Measurements from ENCODE around the gene TMCO2. TPM values are rescaled to one million over a fixed set of nuclear protein-coding genes. Genes with fewer than 3 reads are reported as not detected.

The TMCO2 gene
- total RNA-seq, 2 donors from 2014 or later = not detected

DNA sequence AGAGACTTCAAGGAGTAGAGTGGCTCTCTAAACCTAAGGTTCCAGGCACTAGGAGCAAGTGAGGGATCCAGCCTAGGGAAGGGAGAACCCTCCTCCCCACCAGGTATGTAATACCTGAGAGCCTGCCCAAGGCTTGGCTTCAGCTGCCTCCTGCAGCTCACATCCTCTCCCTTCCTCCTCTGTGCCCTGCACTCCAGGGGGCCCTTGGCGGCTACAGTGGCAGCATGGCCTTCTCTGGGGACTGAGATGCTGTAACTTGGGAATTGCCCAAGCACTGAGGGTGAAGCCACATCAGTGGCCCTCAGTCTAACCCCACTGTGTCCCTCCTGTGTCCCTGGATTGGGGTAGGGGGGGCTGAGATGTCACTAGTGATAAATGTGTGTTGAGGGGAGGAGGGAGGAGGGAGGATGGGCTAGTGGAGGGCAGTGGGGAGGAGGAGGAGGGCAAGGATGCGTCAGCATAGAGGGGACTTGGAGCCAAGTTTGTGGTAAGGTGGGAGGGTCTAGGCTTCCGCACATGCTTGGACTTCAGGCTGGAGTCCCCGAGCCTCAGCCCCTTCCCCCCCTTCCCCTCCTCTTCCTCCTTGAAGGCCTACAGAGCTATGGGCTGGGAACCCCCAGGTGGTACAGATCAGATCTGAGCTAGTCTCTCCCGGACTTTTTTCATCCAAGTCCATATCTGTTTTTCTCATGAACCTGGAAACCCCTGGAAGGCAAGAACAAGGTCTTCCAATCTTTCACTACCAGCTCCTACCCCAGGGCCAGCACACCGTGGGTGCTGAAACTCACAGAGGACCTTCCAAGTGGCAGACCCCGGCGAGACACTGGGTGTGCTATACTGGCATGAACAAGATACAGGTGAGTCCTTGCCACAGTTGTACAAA, 51.9 kb downstream of the TMCO2 start:
- WGBS, 2 donors = 44 to 60% methylated on average over 8 of the region's 8 CpGs
- no peaks in the 10 kb centered on the region for H3K27me3 ChIP-seq
- H3K36me3 ChIP-seq (replicated peaks in 1 of 2; ENCODE audit: insufficient read depth in 1 of 2, low read depth in 2 of 2) = no peaks in the 10 kb centered on the region
- no peak overlapping the region for H3K27ac ChIP-seq
- ATAC-seq (no peak), DNase-seq (no peak)
- no peak for TF ChIP-seq POLR2A (IDR thresholded peaks at IDR 0.05)
- TF ChIP-seq, protein P1, sequence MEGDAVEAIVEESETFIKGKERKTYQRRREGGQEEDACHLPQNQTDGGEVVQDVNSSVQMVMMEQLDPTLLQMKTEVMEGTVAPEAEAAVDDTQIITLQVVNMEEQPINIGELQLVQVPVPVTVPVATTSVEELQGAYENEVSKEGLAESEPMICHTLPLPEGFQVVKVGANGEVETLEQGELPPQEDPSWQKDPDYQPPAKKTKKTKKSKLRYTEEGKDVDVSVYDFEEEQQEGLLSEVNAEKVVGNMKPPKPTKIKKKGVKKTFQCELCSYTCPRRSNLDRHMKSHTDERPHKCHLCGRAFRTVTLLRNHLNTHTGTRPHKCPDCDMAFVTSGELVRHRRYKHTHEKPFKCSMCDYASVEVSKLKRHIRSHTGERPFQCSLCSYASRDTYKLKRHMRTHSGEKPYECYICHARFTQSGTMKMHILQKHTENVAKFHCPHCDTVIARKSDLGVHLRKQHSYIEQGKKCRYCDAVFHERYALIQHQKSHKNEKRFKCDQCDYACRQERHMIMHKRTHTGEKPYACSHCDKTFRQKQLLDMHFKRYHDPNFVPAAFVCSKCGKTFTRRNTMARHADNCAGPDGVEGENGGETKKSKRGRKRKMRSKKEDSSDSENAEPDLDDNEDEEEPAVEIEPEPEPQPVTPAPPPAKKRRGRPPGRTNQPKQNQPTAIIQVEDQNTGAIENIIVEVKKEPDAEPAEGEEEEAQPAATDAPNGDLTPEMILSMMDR (IDR thresholded peaks at IDR 0.05) = no peak
- no peaks in the 10 kb centered on the region for H3K4me1 ChIP-seq
- intact Hi-C loops (cut with DNase I) = no loop called here
- no peak overlapping the region for H3K4me3 ChIP-seq
- no peaks in the 10 kb centered on the region for H3K9me3 ChIP-seq

DNA sequence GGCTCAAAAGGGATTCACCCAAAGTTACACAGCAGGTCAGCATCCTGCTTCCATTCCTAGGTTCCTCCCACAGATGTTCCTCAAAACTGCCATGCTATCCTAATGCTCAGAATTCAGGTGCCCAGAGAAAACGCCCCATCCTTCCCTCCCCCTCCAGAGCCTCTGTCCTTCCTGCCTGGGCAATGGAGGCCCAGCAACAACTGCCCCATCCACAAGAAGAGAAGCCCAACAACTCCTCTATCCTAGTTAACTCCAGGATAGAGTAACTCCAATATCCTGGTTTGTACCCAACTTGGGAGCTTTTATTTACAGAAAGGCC, 52.5 kb downstream of the TMCO2 start:
- 63 to 83% methylated on average over 1 of the region's 1 CpG for WGBS, 2 donors
- TF ChIP-seq, protein P1 (IDR thresholded peaks at IDR 0.05) = no peak
- TF ChIP-seq POLR2A (IDR thresholded peaks at IDR 0.05) = no peak

DNA sequence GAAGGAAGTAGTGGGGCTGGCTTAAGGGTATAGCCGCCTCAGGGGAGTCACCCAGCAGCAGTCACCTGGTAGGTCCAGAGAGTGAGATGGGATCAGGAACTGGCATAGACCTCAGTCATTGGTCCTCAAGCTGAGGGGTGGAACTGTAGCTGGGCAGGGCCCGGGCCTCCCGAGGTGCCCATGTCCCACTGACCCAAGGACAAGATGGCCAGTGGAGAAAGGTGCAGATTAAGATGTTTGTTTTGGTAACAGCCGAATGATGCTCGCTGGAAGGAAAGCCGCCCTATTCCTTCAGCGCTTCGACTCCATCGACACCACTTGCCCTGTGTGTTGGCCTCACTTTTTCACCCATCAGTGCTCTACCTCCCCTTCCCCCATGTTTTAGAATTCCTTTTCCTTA, 52.9 kb downstream of the TMCO2 start:
- H3K4me1 ChIP-seq = no peaks in the 10 kb centered on the region
- H3K4me3 ChIP-seq = no peak overlapping the region
- intact Hi-C loops (cut with DNase I) = no loop called here
- no peak for DNase-seq
- WGBS, 2 donors = 83 to 89% methylated on average over 9 of the region's 9 CpGs
- ATAC-seq = no peak
- H3K27me3 ChIP-seq = no peaks in the 10 kb centered on the region
- H3K27ac ChIP-seq = no peak overlapping the region
- no peaks in the 10 kb centered on the region for H3K36me3 ChIP-seq (replicated peaks in 1 of 2; ENCODE audit: insufficient read depth in 1 of 2, low read depth in 2 of 2)
- TF ChIP-seq POLR2A (IDR thresholded peaks at IDR 0.05) = no peak
- TF ChIP-seq, protein P1 (IDR thresholded peaks at IDR 0.05) = no peak
- no peaks in the 10 kb centered on the region for H3K9me3 ChIP-seq

More for the DNA sequence above, 52.5 kb downstream of the TMCO2 start:
- Histone ChIP-seq H3K4me1 (no peaks in the 10 kb centered on the region), H3K9me3 (no peaks in the 10 kb centered on the region), H3K4me3 (no peak overlapping the region), H3K27ac (no peak overlapping the region), H3K27me3 (no peaks in the 10 kb centered on the region), H3K36me3 (replicated peaks in 1 of 2; ENCODE audit: insufficient read depth in 1 of 2, low read depth in 2 of 2) (no peaks in the 10 kb centered on the region)
- DNase-seq = no peak
- intact Hi-C loops (cut with DNase I) = no loop called here
- no peak for ATAC-seq

DNA sequence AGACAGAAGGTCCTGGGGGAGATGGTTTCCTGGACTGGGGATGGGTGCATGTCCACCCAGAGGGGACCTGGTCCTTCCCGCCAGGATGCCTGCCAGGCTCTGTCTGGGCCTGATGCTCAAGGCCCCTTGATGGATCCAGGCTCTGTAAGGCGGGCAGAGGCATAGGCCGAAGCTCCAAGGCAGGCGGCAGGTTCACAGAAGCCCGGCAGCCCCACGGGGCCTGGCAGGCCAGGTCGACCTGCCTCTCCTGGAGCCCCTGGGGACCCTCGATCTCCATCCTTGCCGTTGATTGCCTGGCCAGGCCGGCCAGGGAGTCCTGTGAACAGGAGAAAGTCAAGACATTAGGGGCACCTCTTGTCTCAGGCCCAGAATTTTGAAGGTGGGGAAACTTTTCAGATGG, 53.3 kb downstream of the TMCO2 start:
- ATAC-seq (no peak), DNase-seq (no peak)
- no peaks in the 10 kb centered on the region for H3K36me3 ChIP-seq (replicated peaks in 1 of 2; ENCODE audit: insufficient read depth in 1 of 2, low read depth in 2 of 2)
- H3K27ac ChIP-seq = no peak overlapping the region
- H3K27me3 ChIP-seq = no peaks in the 10 kb centered on the region
- H3K9me3 ChIP-seq = no peaks in the 10 kb centered on the region
- intact Hi-C loops (cut with DNase I) = no loop called here
- H3K4me1 ChIP-seq = no peaks in the 10 kb centered on the region
- H3K4me3 ChIP-seq = no peak overlapping the region
- 80 to 83% methylated on average over 4 to 10 of the region's 10 CpGs for WGBS, 2 donors
- TF ChIP-seq, protein P1 (IDR thresholded peaks at IDR 0.05) = no peak
- TF ChIP-seq POLR2A (IDR thresholded peaks at IDR 0.05) = no peak

Other genes with a start within 250 kb of the TMCO2 start
- 10 to 100 TPM; 60.7 to 66.3 TPM for gene CAP1, start 207.2 kb upstream of the TMCO2 start, total RNA-seq
- 10 to 100 TPM; 26.4 to 28.5 TPM for gene PPT1, start 150.7 kb upstream of the TMCO2 start, total RNA-seq
- 1 to 10 TPM; 7.5 to 9.2 TPM for gene RLF, start 86.5 kb upstream of the TMCO2 start, total RNA-seq
- 10 to 100 TPM; 20.8 to 25.7 TPM for gene ZMPSTE24, start 10.3 kb downstream of the TMCO2 start, total RNA-seq
- 10 to 100 TPM in 1 of 2 donors, 1 to 10 TPM in 1; 2.3 to 59.1 TPM for gene COL9A2, start 69.3 kb downstream of the TMCO2 start, total RNA-seq
- 10 to 100 TPM; 21.4 to 24.6 TPM for gene SMAP2, start 125.8 kb downstream of the TMCO2 start, total RNA-seq
- 1 to 10 TPM in 1 of 2 donors, under 1 TPM in 1; 0.66 to 1.8 TPM for gene ZFP69B, start 202.5 kb downstream of the TMCO2 start, total RNA-seq
- 1 to 10 TPM in 1 of 2 donors, under 1 TPM in 1; 0.66 to 1.3 TPM for gene ZFP69, start 229.4 kb downstream of the TMCO2 start, total RNA-seq